NCI-H128 (cell line): Measurements from ENCODE around the gene TMEM134.
"Not testable (repeated sequence)": the region's sequence is repeated elsewhere in the genome, so short reads cannot be mapped to it uniquely, and the experiment has no call there.

ENCODE experiments used
- DNase-seq: peaks from one replicate; lab custom pipeline; 2025; ENCODE audit not compliant: unreplicated experiment; lab: John Stamatoyannopoulos, UW

The TMEM134 gene

GRCh38 chr11:67439321-67440228 is 29.5 kb downstream of the TMEM134 start:
- no peak for DNase-seq

- DNase-seq: no peak
These were observed 30.7 kb downstream of the TMEM134 start for GRCh38 chr11:67438158-67438902.

- no peak for DNase-seq
These were observed 31.3 kb downstream of the TMEM134 start for GRCh38 chr11:67437809-67438157.

GRCh38 chr11:67437082-67437808 is 31.8 kb downstream of the TMEM134 start, which contains the start of gene PTPRCAP:
TSS of gene PTPRCAP (minus strand) at chr11:67437682. CDS start at chr11:67437619, 63 bp downstream.
- no peak for DNase-seq

GRCh38 chr11:67436459-67437081 is 32.5 kb downstream of the TMEM134 start:
- DNase-seq: no peak

- DNase-seq: no peak
These were observed 33.2 kb downstream of the TMEM134 start for GRCh38 chr11:67435727-67436458.

GRCh38 chr11:67435031-67435726 is 33.9 kb downstream of the TMEM134 start:
- DNase-seq: no peak

- DNase-seq: no peak
These were observed 34.6 kb downstream of the TMEM134 start for GRCh38 chr11:67434395-67434881.

- no peak for DNase-seq
These were observed 35.3 kb downstream of the TMEM134 start for GRCh38 chr11:67433536-67434394.

- no peak for DNase-seq
These were observed 36.2 kb downstream of the TMEM134 start for GRCh38 chr11:67432655-67433349.

GRCh38 chr11:67431346-67432249 is 37.5 kb downstream of the TMEM134 start:
- no peak for DNase-seq

GRCh38 chr11:67429722-67430121 is 39.3 kb downstream of the TMEM134 start:
- no peak for DNase-seq

GRCh38 chr11:67429038-67429668 is 39.9 kb downstream of the TMEM134 start:
- DNase-seq: no peak

GRCh38 chr11:67428052-67429001 is 40.7 kb downstream of the TMEM134 start, which contains the start of gene RPS6KB2:
TSS of gene RPS6KB2 (plus strand) at chr11:67428494. CDS start at chr11:67428546, 52 bp downstream.
- DNase-seq: peak; percentile 92

GRCh38 chr11:67427364-67427859 is 41.6 kb downstream of the TMEM134 start:
- DNase-seq: not testable (repeated sequence)
